Vagina (tissue), 2 donors: ENCODE data around the gene ETFRF1. TPM values are rescaled to one million over a fixed set of nuclear protein-coding genes. Genes with fewer than 3 reads are reported as not detected.

Experiments
- DNase-seq, 2 donors: peaks; one replicate each; pipeline ENCODE4 v3.0.0-alpha.2; 2017; ENCODE audit errors: extremely low spot score in 2 of 2
- H3K27ac ChIP-seq: fragments of 200-600 bp; sonication (generic); one replicate; pipeline ENCODE4 v1.5.1; 2019
- H3K27me3 ChIP-seq: fragments of 200-600 bp; sonication (generic); one replicate; pipeline ENCODE4 v1.5.1; 2019
- H3K36me3 ChIP-seq, 2 donors: fragments of 200-600 bp; sonication (generic); one replicate each; pipeline ENCODE4 v1.5.1; 2017 to 2019
- H3K4me1 ChIP-seq: fragments of 200-600 bp; sonication (generic); one replicate; pipeline ENCODE4 v1.5.1; 2019
- H3K4me3 ChIP-seq, 2 donors: fragments of 200-600 bp; sonication (generic); 1 replicate in 1 of 2; 2 replicates in 1 of 2; pipeline ENCODE4 v1.5.1; 2016 to 2019
- H3K9me3 ChIP-seq: fragments of 200-600 bp; sonication (generic); one replicate; pipeline ENCODE4 v1.5.1; 2019
- CTCF ChIP-seq, 3 experiments: fragments of 450-650 bp in 2 of 3; fragments of 200-600 bp in 1 of 3; sonication (generic) in 1 of 3; IDR thresholded peaks; one replicate each; pipeline ENCODE4 v1.5.1; 2017 to 2019; ENCODE audit warnings: antibody characterized with exemption in 3 of 3, mild to moderate bottlenecking in 2 of 3, moderate library complexity in 2 of 3
- POLR2A ChIP-seq, 2 donors: fragments of 450-650 bp; IDR thresholded peaks; one replicate each; pipeline ENCODE4 v1.6.1; 2017; ENCODE audit warnings: antibody characterized with exemption in 2 of 2, mild to moderate bottlenecking in 2 of 2, moderate library complexity in 2 of 2
- POLR2AphosphoS5 ChIP-seq, 2 donors: sonication (generic); formaldehyde crosslinking; IDR thresholded peaks; one replicate each; pipeline ENCODE4 v1.9.0; 2017; ENCODE audit warnings: antibody characterized with exemption in 2 of 2, mild to moderate bottlenecking in 2 of 2, low read depth in 1 of 2; ENCODE audit not compliant: insufficient read depth in 1 of 2
- intact Hi-C: fragments of 100-400 bp; cut with DNase I; formaldehyde crosslinking; loops from one replicate; pipeline ENCODE4 v1.15.1; 2023
- total RNA-seq: library from RNA; depleted of rRNA; stranded (reverse); fragments of >200 nt; gene quantifications from one replicate; pipeline ENCODE4 v1.2.3, GENCODE V29; 2016

ETFRF1 gene
- total RNA-seq, 1 donor from 2014 or later = 15.7 TPM

GRCh38 chr12:25194214-25194613 lies 823 bp upstream of the ETFRF1 start:
- Histone ChIP-seq H3K9me3 (no peaks in the 10 kb centered on the region), H3K27me3 (no peaks in the 10 kb centered on the region), H3K36me3 (peaks cover 0 to 6% of the 10 kb centered on the region in 2 donors), H3K4me1 (peaks cover 19% of the 10 kb centered on the region), H3K27ac (no peak overlapping the region), H3K4me3 (peak overlapping the region in 1 of 2 donors; percentile 67)
- intact Hi-C loops = no loop called here
- TF ChIP-seq CTCF (IDR thresholded peaks at IDR 0.05) (no peak), POLR2AphosphoS5 (IDR thresholded peaks at IDR 0.05; ENCODE audit: insufficient read depth in 1 of 2, low read depth in 1 of 2) (no peak), POLR2A (IDR thresholded peaks at IDR 0.05) (no peak)
- no peak for DNase-seq

- no peak for DNase-seq
- peak overlapping the region; percentile 91 for H3K27ac ChIP-seq
- H3K4me1 ChIP-seq = peaks cover 19% of the 10 kb centered on the region
- no peak for TF ChIP-seq CTCF (IDR thresholded peaks at IDR 0.05)
- no peak for TF ChIP-seq POLR2A (IDR thresholded peaks at IDR 0.05)
- peak overlapping the region; percentile 67 to 79 for H3K4me3 ChIP-seq
- peaks cover 0 to 6% of the 10 kb centered on the region in 2 donors for H3K36me3 ChIP-seq
- intact Hi-C loops = no loop called here
- H3K27me3 ChIP-seq = no peaks in the 10 kb centered on the region
- no peaks in the 10 kb centered on the region for H3K9me3 ChIP-seq
Measured at GRCh38 chr12:25194722-25195055, 348 bp upstream of the ETFRF1 start.

- TF ChIP-seq POLR2AphosphoS5 (IDR thresholded peaks at IDR 0.05; ENCODE audit: insufficient read depth in 1 of 2, low read depth in 1 of 2) (no peak), POLR2A (IDR thresholded peaks at IDR 0.05) (no peak), CTCF (IDR thresholded peaks at IDR 0.05) (no peak)
- intact Hi-C loops = no loop called here
- peaks cover 19% of the 10 kb centered on the region for H3K4me1 ChIP-seq
Measured at GRCh38 chr12:25197608-25198007, 2.6 kb downstream of the ETFRF1 start.

GRCh38 chr12:25200703-25201102 lies 5.7 kb downstream of the ETFRF1 start:
- Histone ChIP-seq H3K4me1 (peaks cover 12% of the 10 kb centered on the region), H3K4me3 (no peak overlapping the region), H3K27me3 (no peaks in the 10 kb centered on the region), H3K27ac (no peak overlapping the region), H3K9me3 (no peaks in the 10 kb centered on the region), H3K36me3 (peaks cover 0 to 6% of the 10 kb centered on the region in 2 donors)
- intact Hi-C loops = no loop called here
- TF ChIP-seq CTCF (IDR thresholded peaks at IDR 0.05) = no peak
- no peak for TF ChIP-seq POLR2AphosphoS5 (IDR thresholded peaks at IDR 0.05; ENCODE audit: insufficient read depth in 1 of 2, low read depth in 1 of 2)
- no peak for TF ChIP-seq POLR2A (IDR thresholded peaks at IDR 0.05)
- DNase-seq = no peak

More at GRCh38 chr12:25197608-25198007, 2.6 kb downstream of the ETFRF1 start:
- Histone ChIP-seq H3K27me3 (no peaks in the 10 kb centered on the region), H3K9me3 (no peaks in the 10 kb centered on the region), H3K27ac (no peak overlapping the region), H3K36me3 (peaks cover 0 to 6% of the 10 kb centered on the region in 2 donors), H3K4me3 (no peak overlapping the region)
- no peak for DNase-seq

- no peaks in the 10 kb centered on the region for H3K27me3 ChIP-seq
- no peaks in the 10 kb centered on the region for H3K9me3 ChIP-seq
- H3K4me1 ChIP-seq = no peaks in the 10 kb centered on the region
- no peak for DNase-seq
- intact Hi-C loops = no loop called here
- TF ChIP-seq POLR2AphosphoS5 (IDR thresholded peaks at IDR 0.05; ENCODE audit: insufficient read depth in 1 of 2, low read depth in 1 of 2) (no peak), POLR2A (IDR thresholded peaks at IDR 0.05) (no peak), CTCF (IDR thresholded peaks at IDR 0.05) (no peak)
- no peak overlapping the region for H3K4me3 ChIP-seq
- H3K36me3 ChIP-seq = peaks cover 0 to 6% of the 10 kb centered on the region in 2 donors
- no peak overlapping the region for H3K27ac ChIP-seq
Measured at GRCh38 chr12:25202137-25202536, 7.1 kb downstream of the ETFRF1 start.
